Thyroid gland (tissue), 4 donors: ENCODE measurements around the gene RBMS2.
"Not testable (repeated sequence)": the region's sequence is repeated elsewhere in the genome, so short reads cannot be mapped to it uniquely, and the experiment has no call there.

ENCODE experiments used
- POLR2A ChIP-seq, 2 donors: fragments of 450-650 bp; IDR thresholded peaks; one replicate each; pipeline ENCODE4 v1.6.1; 2017; ENCODE audit warnings: antibody characterized with exemption in 2 of 2, mild to moderate bottlenecking in 2 of 2, moderate library complexity in 1 of 2
- TF ChIP-seq, protein P1 (sequence below), 6 experiments: fragments of 200-600 bp in 3 of 6; fragments of 450-650 bp in 3 of 6; sonication (generic) in 3 of 6; IDR thresholded peaks; one replicate each; pipeline ENCODE4 v1.5.1; 2016 to 2019; ENCODE audit warnings: antibody characterized with exemption in 6 of 6, mild to moderate bottlenecking in 2 of 6, inconsistent platforms in 1 of 6, moderate library complexity in 1 of 6

- TF ChIP-seq, protein P1, sequence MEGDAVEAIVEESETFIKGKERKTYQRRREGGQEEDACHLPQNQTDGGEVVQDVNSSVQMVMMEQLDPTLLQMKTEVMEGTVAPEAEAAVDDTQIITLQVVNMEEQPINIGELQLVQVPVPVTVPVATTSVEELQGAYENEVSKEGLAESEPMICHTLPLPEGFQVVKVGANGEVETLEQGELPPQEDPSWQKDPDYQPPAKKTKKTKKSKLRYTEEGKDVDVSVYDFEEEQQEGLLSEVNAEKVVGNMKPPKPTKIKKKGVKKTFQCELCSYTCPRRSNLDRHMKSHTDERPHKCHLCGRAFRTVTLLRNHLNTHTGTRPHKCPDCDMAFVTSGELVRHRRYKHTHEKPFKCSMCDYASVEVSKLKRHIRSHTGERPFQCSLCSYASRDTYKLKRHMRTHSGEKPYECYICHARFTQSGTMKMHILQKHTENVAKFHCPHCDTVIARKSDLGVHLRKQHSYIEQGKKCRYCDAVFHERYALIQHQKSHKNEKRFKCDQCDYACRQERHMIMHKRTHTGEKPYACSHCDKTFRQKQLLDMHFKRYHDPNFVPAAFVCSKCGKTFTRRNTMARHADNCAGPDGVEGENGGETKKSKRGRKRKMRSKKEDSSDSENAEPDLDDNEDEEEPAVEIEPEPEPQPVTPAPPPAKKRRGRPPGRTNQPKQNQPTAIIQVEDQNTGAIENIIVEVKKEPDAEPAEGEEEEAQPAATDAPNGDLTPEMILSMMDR (IDR thresholded peaks at IDR 0.05), result not testable (repeated sequence)
- TF ChIP-seq POLR2A (IDR thresholded peaks at IDR 0.05), result not testable (repeated sequence)
Observed at GRCh38 chr12:56514014-56514318, 7.7 kb upstream of the RBMS2 start.
